ENCODE results near the gene PCDH15.

DNA sequence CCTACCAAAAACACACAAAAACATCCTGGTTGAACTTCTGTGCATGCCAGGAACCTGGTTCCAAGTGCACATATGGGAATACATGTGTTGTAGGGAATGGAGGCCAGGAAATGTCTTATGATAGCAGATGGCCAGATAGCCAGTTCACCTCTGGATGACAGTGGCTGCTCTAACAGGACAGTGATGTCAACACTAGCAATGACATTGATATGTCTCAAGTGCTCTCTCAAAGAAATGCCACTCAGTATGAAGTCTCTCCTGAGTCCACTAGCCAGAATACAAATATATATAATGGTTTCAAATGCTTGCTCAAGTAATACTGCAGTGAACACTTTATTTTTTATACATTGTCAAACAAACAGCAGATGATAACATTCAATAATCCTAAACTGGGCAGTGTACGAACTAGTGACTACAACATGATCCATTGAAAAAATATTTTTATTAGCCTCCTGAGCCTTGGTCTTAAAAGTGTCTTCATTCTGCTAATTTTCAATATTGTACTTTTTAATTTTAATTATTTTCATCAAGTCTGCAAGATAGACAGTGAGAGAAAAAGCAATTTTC lies 26.0 kb upstream of the PCDH15 start:
- TF ChIP-seq CTCF (IDR thresholded peaks at IDR 0.05) (no peak), POLR2A (IDR thresholded peaks at IDR 0.05) (no peak)
